ENCODE measurements around the gene PPP1R9A. TPM values are rescaled to one million over a fixed set of nuclear protein-coding genes. Genes with fewer than 3 reads are reported as not detected.

The PPP1R9A gene
- polyA plus RNA-seq, 1 donor (not counting 4 experiments of a cell fraction or from before 2014, with no cell fraction given), result 0.01 TPM

DNA sequence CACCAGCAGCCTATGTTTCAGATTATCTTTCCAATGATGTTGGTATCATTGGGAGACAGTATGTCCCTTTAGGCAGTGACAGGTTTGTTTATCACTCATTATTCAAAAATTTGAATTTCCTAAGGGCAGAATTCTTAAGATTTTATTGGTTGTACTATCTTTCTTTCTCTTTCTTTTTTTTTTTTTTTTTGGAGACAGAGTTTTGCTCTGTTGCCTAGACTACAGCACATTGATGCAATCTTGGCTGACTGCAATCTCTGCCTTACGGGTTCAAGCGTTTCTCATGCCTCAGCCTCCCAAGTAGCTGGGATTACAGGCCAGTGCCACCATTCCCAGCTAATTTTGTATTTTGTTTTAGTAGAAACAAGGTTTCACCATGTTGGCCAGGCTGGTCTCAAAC is 305.8 kb downstream of the PPP1R9A start:
- no peak overlapping the region for H3K27ac ChIP-seq (ENCODE audit: control insufficient read depth, insufficient read depth, low read length)
- no peaks in the 10 kb centered on the region for H3K79me2 ChIP-seq (ENCODE audit: control insufficient read depth, insufficient read depth, low read length)
- H2AFZ ChIP-seq (ENCODE audit: control insufficient read depth, low read length), result no peak overlapping the region
- DNase-seq (ENCODE audit: low read depth, low spot score) (no peak), FAIRE-seq (no peak)
- H3K4me1 ChIP-seq (ENCODE audit: control insufficient read depth, extremely low read depth, insufficient read depth, low read length), result no peaks in the 10 kb centered on the region
- no peak overlapping the region for H3K9ac ChIP-seq (ENCODE audit: control insufficient read depth, extremely low read depth, insufficient read depth, low read length)
- no peak overlapping the region for H3K4me3 ChIP-seq (ENCODE audit: control insufficient read depth in 2 of 3, extremely low read depth in 1 of 3, insufficient read depth in 2 of 3, low read depth in 1 of 3, low read length in 3 of 3)
- dilution Hi-C loops (cut with MboI; ENCODE audit: extremely low pct_ligation_motif_present, low sequenced_read_pairs), result no loop called here
- TF ChIP-seq EZH2 (IDR thresholded peaks at IDR 0.05; ENCODE audit: low read length), result no peak
- TF ChIP-seq, protein P1, sequence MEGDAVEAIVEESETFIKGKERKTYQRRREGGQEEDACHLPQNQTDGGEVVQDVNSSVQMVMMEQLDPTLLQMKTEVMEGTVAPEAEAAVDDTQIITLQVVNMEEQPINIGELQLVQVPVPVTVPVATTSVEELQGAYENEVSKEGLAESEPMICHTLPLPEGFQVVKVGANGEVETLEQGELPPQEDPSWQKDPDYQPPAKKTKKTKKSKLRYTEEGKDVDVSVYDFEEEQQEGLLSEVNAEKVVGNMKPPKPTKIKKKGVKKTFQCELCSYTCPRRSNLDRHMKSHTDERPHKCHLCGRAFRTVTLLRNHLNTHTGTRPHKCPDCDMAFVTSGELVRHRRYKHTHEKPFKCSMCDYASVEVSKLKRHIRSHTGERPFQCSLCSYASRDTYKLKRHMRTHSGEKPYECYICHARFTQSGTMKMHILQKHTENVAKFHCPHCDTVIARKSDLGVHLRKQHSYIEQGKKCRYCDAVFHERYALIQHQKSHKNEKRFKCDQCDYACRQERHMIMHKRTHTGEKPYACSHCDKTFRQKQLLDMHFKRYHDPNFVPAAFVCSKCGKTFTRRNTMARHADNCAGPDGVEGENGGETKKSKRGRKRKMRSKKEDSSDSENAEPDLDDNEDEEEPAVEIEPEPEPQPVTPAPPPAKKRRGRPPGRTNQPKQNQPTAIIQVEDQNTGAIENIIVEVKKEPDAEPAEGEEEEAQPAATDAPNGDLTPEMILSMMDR (optimal IDR thresholded peaks at IDR 0.05 in 1 of 3, IDR thresholded peaks at IDR 0.05 in 1 of 3, conservative IDR thresholded peaks at IDR 0.05 in 1 of 3; ENCODE audit: extremely low read depth in 1 of 3, insufficient read depth in 2 of 3, low read length in 3 of 3), result no peak
- H3K9me1 ChIP-seq (ENCODE audit: control insufficient read depth, extremely low read depth, insufficient read depth, low read length), result no peaks in the 10 kb centered on the region
- H3K4me2 ChIP-seq (ENCODE audit: control insufficient read depth, extremely low read depth, insufficient read depth, low read depth, low read length), result no peak overlapping the region
- no peaks in the 10 kb centered on the region for H3K36me3 ChIP-seq (ENCODE audit: control insufficient read depth in 2 of 2, extremely low read depth in 1 of 2, insufficient read depth in 2 of 2, low read length in 2 of 2)
- H4K20me1 ChIP-seq (ENCODE audit: control insufficient read depth, extremely low read depth, insufficient read depth, low read length), result no peaks in the 10 kb centered on the region
- no peaks in the 10 kb centered on the region for H3K27me3 ChIP-seq (ENCODE audit: control insufficient read depth, extremely low read depth, insufficient read depth, low read length)
- H3K9me3 ChIP-seq (ENCODE audit: control insufficient read depth, low read depth, low read length), result no peaks in the 10 kb centered on the region

DNA sequence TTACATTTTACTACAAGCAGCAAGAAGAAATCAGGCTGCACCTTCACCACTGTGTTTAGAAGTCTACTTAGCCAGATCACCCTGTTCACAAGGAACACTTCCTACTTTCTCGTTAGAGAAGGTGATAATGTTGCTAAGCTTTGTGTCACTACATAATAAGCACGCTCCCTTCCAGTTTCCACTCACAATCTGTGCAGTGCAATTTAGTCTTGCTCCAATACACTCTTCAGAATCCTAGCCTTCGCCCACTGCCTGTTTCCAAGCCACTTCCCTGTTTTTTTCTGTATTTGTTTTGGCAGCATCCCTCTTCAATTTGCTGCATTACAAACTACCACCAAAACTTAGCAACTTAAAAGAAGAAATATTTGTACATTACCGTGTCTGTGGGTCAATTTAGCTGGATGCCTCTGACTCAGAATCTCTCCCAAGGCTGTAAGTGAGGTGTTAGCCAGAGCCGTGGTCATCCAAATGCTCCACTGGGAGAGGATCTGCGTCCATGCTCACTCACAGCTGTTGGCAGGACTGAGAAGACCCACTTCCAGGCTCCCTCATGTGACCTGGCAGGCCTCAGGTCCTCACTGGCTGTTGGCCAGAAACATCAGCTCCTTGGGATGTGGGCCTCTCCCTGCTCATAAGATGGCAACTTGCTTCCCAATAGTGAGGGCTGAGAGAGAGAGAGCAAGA is 306.6 kb downstream of the PPP1R9A start:
- no peak for FAIRE-seq
- no peak for DNase-seq (ENCODE audit: low read depth, low spot score)
- H3K9me3 ChIP-seq (ENCODE audit: control insufficient read depth, low read depth, low read length), result no peaks in the 10 kb centered on the region

More for the DNA sequence above, 306.6 kb downstream of the PPP1R9A start:
- no peaks in the 10 kb centered on the region for H3K9me1 ChIP-seq (ENCODE audit: control insufficient read depth, extremely low read depth, insufficient read depth, low read length)
- H3K27ac ChIP-seq (ENCODE audit: control insufficient read depth, insufficient read depth, low read length), result no peak overlapping the region
- dilution Hi-C loops (cut with MboI; ENCODE audit: extremely low pct_ligation_motif_present, low sequenced_read_pairs), result no loop called here
- H3K4me3 ChIP-seq (ENCODE audit: control insufficient read depth in 2 of 3, extremely low read depth in 1 of 3, insufficient read depth in 2 of 3, low read depth in 1 of 3, low read length in 3 of 3), result no peak overlapping the region
- H4K20me1 ChIP-seq (ENCODE audit: control insufficient read depth, extremely low read depth, insufficient read depth, low read length), result no peaks in the 10 kb centered on the region
- H3K36me3 ChIP-seq (ENCODE audit: control insufficient read depth in 2 of 2, extremely low read depth in 1 of 2, insufficient read depth in 2 of 2, low read length in 2 of 2), result no peaks in the 10 kb centered on the region
- no peaks in the 10 kb centered on the region for H3K27me3 ChIP-seq (ENCODE audit: control insufficient read depth, extremely low read depth, insufficient read depth, low read length)
- H3K79me2 ChIP-seq (ENCODE audit: control insufficient read depth, insufficient read depth, low read length), result no peaks in the 10 kb centered on the region
- H2AFZ ChIP-seq (ENCODE audit: control insufficient read depth, low read length), result no peak overlapping the region
- H3K4me2 ChIP-seq (ENCODE audit: control insufficient read depth, extremely low read depth, insufficient read depth, low read depth, low read length), result no peak overlapping the region
- TF ChIP-seq EZH2 (IDR thresholded peaks at IDR 0.05; ENCODE audit: low read length), result no peak
- TF ChIP-seq, protein P1 (optimal IDR thresholded peaks at IDR 0.05 in 1 of 3, IDR thresholded peaks at IDR 0.05 in 1 of 3, conservative IDR thresholded peaks at IDR 0.05 in 1 of 3; ENCODE audit: extremely low read depth in 1 of 3, insufficient read depth in 2 of 3, low read length in 3 of 3), result no peak
- H3K9ac ChIP-seq (ENCODE audit: control insufficient read depth, extremely low read depth, insufficient read depth, low read length), result no peak overlapping the region
- H3K4me1 ChIP-seq (ENCODE audit: control insufficient read depth, extremely low read depth, insufficient read depth, low read length), result no peaks in the 10 kb centered on the region

Measured in keratinocyte (primary cell).